Measurements from ENCODE around the gene CEP350.

Gene CEP350

GRCh38 chr1:179984101-179984500, 29.5 kb downstream of the CEP350 start:
- Histone ChIP-seq H3K27me3 (no peaks in the 10 kb centered on the region), H3K4me1 (ENCODE audit: control insufficient read depth in 1 of 2, insufficient read depth in 1 of 2, low read depth in 1 of 2, low read length in 1 of 2) (peaks cover 4 to 7% of the 10 kb centered on the region in 2 experiments), H3K27ac (no peak overlapping the region), H3K9me3 (no peaks in the 10 kb centered on the region), H3K4me3 (ENCODE audit: low read depth in 1 of 2, low read length in 1 of 2) (no peak overlapping the region), H3K36me3 (peaks cover 11% of the 10 kb centered on the region)
- TF ChIP-seq CTCF (IDR thresholded peaks at IDR 0.05), result no peak

- Histone ChIP-seq H3K27ac (no peak overlapping the region), H3K36me3 (peaks cover 17% of the 10 kb centered on the region), H3K9me3 (no peaks in the 10 kb centered on the region), H3K27me3 (no peaks in the 10 kb centered on the region), H3K4me1 (ENCODE audit: control insufficient read depth in 1 of 2, insufficient read depth in 1 of 2, low read depth in 1 of 2, low read length in 1 of 2) (peaks cover 4 to 7% of the 10 kb centered on the region in 2 experiments), H3K4me3 (ENCODE audit: low read depth in 1 of 2, low read length in 1 of 2) (no peak overlapping the region)
- no peak for TF ChIP-seq CTCF (IDR thresholded peaks at IDR 0.05)
These were observed 30.3 kb downstream of the CEP350 start for GRCh38 chr1:179984942-179985341.

- Histone ChIP-seq H3K4me1 (ENCODE audit: control insufficient read depth in 1 of 2, insufficient read depth in 1 of 2, low read depth in 1 of 2, low read length in 1 of 2) (no peaks in the 10 kb centered on the region), H3K36me3 (peaks cover 56% of the 10 kb centered on the region), H3K4me3 (ENCODE audit: low read depth in 1 of 2, low read length in 1 of 2) (no peak overlapping the region), H3K27me3 (no peaks in the 10 kb centered on the region), H3K9me3 (no peaks in the 10 kb centered on the region), H3K27ac (no peak overlapping the region)
- no peak for TF ChIP-seq CTCF (IDR thresholded peaks at IDR 0.05)
These were observed 36.2 kb downstream of the CEP350 start for GRCh38 chr1:179990847-179991246.

GRCh38 chr1:179995576-179995975, 41.0 kb downstream of the CEP350 start:
- H3K9me3 ChIP-seq, result no peaks in the 10 kb centered on the region
- no peak overlapping the region for H3K4me3 ChIP-seq (ENCODE audit: low read depth in 1 of 2, low read length in 1 of 2)
- H3K36me3 ChIP-seq, result peaks cover 49% of the 10 kb centered on the region
- H3K27ac ChIP-seq, result no peak overlapping the region
- TF ChIP-seq CTCF (IDR thresholded peaks at IDR 0.05), result no peak
- no peaks in the 10 kb centered on the region for H3K27me3 ChIP-seq
- peaks cover 12 to 14% of the 10 kb centered on the region in 2 experiments for H3K4me1 ChIP-seq (ENCODE audit: control insufficient read depth in 1 of 2, insufficient read depth in 1 of 2, low read depth in 1 of 2, low read length in 1 of 2)

GRCh38 chr1:179996099-179996498, 41.5 kb downstream of the CEP350 start:
- Histone ChIP-seq H3K4me3 (ENCODE audit: low read depth in 1 of 2, low read length in 1 of 2) (no peak overlapping the region), H3K27me3 (no peaks in the 10 kb centered on the region), H3K4me1 (ENCODE audit: control insufficient read depth in 1 of 2, insufficient read depth in 1 of 2, low read depth in 1 of 2, low read length in 1 of 2) (peaks cover 15 to 19% of the 10 kb centered on the region in 2 experiments), H3K27ac (no peak overlapping the region), H3K9me3 (no peaks in the 10 kb centered on the region), H3K36me3 (peaks cover 47% of the 10 kb centered on the region)
- TF ChIP-seq CTCF (IDR thresholded peaks at IDR 0.05), result no peak

GRCh38 chr1:180000575-180000974, 46.0 kb downstream of the CEP350 start:
- no peak for TF ChIP-seq CTCF (IDR thresholded peaks at IDR 0.05)
- Histone ChIP-seq H3K9me3 (no peaks in the 10 kb centered on the region), H3K4me1 (ENCODE audit: control insufficient read depth in 1 of 2, insufficient read depth in 1 of 2, low read depth in 1 of 2, low read length in 1 of 2) (peaks cover 15 to 21% of the 10 kb centered on the region in 2 experiments), H3K27ac (peak overlapping the region; percentile 76), H3K27me3 (no peaks in the 10 kb centered on the region), H3K36me3 (peaks cover 17% of the 10 kb centered on the region), H3K4me3 (ENCODE audit: low read depth in 1 of 2, low read length in 1 of 2) (no peak overlapping the region)
